ENCODE measurements around the gene PIP4K2A.
"Not testable (repeated sequence)": the region's sequence is repeated elsewhere in the genome, so short reads cannot be mapped to it uniquely, and the experiment has no call there.

Gene PIP4K2A

GRCh38 chr10:22503315-22504088 is 210.9 kb downstream of the PIP4K2A start:
- DNase-seq, result no peak

- no peak for DNase-seq
These were observed 212.5 kb downstream of the PIP4K2A start for GRCh38 chr10:22501863-22502262.

- DNase-seq, result no peak
These were observed 213.0 kb downstream of the PIP4K2A start for GRCh38 chr10:22501413-22501812.

- DNase-seq, result no peak
These were observed 213.6 kb downstream of the PIP4K2A start for GRCh38 chr10:22500656-22501340.

- not testable (repeated sequence) for DNase-seq
These were observed 214.4 kb downstream of the PIP4K2A start for GRCh38 chr10:22499973-22500372.

- no peak for DNase-seq
These were observed 219.0 kb downstream of the PIP4K2A start for GRCh38 chr10:22495396-22495795.

GRCh38 chr10:22494007-22494406 is 220.4 kb downstream of the PIP4K2A start:
- no peak for DNase-seq

GRCh38 chr10:22491931-22492615 is 222.3 kb downstream of the PIP4K2A start:
- no peak for DNase-seq

- DNase-seq, result no peak
These were observed 222.9 kb downstream of the PIP4K2A start for GRCh38 chr10:22491480-22491879.

- DNase-seq, result no peak
These were observed 224.4 kb downstream of the PIP4K2A start for GRCh38 chr10:22489975-22490374.

- no peak for DNase-seq
These were observed 224.9 kb downstream of the PIP4K2A start for GRCh38 chr10:22489467-22489866.

- no peak for DNase-seq
These were observed 227.9 kb downstream of the PIP4K2A start for GRCh38 chr10:22486431-22486830.
